Inflammatory macrophage treated with lipopolysaccharide for 4 hours (primary cell): ENCODE measurements around the gene PON1.

Experiments
- DNase-seq: peaks from one replicate; pipeline ENCODE4 v3.0.0-alpha.2; 2020

Gene PON1

DNA sequence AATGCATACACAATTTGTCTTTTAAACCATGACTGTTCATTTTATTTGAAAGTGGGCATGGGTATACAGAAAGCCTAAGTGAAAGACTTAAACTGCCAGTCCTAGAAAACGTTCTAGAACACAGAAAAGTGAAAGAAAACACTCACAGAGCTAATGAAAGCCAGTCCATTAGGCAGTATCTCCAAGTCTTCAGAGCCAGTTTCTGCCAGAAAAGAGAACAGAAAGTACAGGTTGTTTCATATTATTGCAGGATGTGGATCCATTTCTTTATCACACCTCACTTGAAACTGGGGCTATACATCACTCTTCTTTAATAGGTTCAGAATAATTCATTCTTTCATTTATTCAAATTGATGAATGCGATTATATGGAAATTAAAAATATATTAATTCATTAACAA is 7.7 kb downstream of the PON1 start:
- DNase-seq: no peak

DNA sequence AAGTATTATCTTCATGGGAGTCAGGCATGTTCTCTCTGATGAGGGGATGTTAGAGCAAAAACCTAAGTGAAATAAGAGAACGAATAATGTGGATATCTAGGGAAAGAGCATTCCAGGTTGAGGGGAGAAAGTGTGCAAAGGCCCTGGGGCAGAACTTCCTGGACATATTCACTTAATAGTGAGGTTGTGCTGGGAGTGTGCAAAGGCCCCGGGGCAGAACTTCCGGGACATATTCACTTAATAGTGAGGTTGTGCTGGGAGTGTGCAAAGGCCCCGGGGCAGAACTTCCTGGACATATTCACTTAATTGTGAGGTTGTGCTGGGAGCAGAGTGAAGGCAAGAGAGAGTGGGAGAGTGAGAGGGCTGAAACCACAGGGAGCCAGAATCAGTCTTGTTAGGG is 11.8 kb downstream of the PON1 start:
- no peak for DNase-seq

DNA sequence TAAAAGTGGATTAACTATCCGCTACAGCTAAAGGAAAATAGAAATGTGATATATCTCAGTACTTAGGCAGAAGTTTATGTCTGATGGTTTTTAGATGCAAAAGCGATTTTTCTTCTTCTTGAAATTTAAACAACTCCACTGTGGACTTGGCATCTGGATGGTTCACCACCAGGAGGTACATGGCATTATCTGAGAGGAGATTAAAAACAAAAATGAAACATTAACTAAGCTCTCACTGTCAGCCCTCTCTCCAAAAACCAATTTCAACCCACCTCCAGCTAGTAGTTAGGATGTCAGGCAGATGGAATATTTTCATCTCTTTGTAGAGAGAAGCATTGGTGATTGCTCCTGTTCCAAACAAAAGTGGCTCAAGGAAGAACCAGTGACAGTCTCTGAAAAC is 12.9 kb downstream of the PON1 start:
- no peak for DNase-seq

DNA sequence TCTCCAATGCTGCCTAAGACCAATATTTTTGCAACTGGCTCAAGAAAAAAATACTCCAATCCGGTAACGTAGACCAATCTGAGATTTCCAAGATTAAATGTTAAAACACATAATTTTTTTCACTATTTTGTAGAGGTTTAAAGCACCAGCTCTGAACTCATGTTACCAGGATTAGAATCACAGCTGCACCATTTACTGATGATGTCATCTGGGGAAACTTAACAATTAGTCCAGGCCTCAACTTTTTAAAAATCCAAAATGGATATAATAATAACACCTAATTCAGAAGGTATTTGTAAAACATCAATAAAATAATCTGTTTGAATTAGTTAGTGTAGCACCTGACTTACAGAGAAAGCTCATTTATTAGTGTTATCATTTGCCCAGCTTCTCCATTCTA is 14.4 kb downstream of the PON1 start:
- no peak for DNase-seq

DNA sequence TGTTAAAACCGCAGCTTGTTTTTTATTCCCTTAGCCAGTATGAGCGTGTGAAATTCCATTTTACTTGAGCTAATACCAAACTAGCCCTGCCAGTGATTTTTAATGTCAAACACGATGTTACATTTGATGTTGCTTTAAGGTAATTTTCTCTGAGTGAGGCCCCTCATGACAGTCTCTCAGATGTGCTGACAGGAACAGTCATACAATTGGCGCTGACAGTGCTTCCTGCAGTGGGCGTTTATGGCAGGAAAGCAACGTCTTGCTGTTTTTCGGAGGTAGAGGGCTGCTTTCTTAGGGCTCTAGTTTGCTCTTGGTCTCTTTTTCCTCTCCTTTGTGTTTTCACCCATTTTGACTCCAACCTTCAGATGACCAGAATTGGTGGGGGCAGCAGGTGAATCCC is 19.3 kb downstream of the PON1 start:
- DNase-seq: no peak

DNA sequence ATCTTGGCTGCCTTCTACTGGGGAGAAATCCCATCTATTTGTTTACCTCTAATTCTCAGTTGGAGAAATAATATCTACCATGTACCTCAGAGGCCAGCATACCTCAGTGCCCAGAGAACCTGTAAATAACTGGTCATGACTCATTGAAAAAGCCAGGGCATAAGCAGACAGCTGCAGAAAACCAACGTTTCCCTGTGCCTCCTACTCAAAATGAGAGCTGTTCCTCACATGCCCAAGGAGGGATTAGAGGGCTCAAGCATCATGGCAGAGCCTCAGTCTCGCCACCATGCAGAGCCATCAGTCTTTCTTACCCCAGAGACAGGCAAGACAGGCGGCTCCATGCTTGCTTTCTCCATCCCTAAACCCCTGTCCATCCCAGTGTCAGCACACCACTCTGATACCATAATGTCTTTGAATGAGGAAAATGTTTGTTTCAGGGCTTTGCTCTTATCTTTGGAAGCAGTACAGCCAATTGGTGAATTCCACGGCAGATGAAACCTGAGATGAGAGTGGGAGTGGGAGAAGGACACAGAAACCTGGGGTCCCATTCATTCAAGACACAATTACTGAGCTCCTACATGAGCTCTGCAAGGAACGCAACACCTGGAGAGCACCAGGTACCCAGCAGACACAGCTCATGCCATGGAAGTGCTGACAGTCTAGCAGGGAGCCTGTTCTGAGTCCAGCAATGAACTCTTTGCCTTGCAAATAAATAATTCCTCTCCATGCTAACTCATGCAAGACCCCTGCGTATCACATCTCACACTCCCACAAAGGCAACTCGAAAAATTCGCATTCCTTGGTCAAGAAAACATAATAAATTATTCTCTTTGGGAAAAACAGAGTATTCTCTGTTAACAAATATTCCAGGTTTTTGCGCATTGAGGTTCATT is 21.1 kb downstream of the PON1 start:
- no peak for DNase-seq

DNA sequence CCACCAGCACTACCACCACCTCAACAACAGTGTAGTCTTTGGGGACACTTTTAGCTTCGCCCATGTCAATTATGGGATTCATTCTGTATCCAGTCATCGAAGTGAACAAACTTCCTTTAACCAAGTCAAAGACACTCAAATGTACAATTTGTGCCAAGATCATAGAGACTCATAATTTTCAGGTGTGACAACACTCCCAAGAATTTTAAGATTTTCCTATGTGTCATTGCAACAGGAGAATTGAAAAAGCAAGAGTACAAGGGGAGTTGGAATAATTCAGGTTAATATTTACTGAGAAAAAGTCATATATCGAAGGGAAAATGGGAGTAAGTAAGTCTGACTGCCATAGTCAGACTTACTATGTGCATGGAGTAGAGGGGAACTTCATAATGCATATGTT is 26.2 kb downstream of the PON1 start:
- no peak for DNase-seq

DNA sequence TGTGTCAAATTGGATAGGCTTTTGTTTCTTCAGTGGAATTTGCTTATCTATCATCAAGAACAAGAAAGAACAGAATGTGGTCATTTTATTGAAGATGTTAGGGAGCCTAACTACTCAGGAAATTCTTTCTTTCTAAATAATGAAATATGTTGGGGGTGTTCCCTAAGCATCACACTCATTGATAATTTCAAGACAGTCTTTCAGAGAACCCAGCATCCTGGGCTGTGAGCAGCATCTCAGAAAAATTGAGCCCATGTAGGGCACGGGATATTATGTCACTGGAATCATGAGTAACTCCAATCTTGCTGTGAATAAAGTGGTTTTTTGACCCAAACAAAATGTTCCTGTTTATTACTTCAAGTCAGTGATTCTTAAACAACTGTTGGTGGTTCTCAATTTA is 27.3 kb downstream of the PON1 start:
- DNase-seq: no peak

DNA sequence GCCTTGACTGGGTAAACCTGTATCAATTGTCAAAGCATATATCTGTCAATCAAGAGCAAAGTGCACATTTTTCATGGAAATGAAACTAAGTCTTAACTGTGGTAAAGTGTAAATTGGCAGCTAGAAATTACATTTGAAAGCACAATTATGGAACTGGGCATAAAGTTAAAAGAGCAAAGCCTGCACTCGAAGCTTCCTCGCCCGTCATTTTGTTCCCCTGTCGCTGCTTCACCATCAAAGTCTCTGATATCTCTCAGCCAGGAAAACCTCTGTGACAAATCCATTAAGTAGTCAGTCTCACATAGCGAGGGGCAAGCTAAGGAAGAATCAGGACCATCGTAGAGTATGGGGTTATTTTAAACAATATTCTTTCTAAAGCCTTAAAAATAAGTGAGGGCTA is 27.9 kb downstream of the PON1 start:
- DNase-seq: no peak

DNA sequence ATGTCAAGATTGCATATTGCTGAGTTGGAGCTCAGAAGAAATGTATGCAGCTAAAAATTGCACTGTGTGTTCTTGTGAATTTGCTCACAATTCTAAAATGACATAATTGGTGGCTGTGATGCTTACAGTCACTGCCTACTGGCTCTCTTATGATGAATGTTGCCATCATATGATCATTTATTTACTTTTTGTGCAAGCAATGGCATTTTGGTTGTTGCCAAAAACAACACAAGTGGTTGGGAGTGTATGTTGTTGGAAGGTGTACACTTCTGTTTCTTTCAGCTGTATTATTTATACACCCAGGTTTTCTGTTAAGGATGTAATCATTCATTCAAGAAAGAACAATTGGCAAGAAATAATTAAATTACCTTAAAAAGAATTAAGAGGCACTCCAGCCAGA is 28.9 kb downstream of the PON1 start:
- no peak for DNase-seq

DNA sequence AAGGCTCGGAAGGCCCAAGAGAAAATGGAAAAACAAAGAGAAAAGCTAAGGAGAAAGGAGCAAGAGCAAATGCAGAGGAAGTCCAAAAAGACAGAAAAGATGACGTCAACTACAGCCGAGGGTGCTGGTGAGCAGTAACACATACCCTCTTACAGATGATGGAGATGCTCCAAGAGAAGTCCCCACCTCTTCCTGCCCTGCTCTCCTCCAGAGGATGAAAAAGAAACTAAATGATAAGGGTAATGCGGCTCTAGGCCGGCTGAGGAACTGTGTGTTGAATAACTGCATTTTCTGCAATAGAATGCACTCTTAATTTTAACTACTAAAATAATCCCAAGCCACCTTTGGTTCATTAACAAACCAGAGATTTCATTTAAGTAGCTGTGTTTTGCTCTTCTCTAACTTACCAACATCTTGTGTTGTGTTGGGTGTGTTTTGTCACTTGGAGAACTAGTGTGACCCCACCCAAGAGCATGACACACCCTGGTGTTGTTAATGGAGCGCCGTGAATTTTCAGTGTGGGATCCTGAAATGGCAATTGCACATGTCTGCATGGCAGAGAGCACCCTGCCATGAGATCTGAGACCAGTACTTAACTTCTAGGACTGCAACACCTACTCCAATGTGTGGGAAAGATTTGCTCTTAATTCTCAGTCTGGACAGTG is 34.0 kb downstream of the PON1 start:
- no peak for DNase-seq

DNA sequence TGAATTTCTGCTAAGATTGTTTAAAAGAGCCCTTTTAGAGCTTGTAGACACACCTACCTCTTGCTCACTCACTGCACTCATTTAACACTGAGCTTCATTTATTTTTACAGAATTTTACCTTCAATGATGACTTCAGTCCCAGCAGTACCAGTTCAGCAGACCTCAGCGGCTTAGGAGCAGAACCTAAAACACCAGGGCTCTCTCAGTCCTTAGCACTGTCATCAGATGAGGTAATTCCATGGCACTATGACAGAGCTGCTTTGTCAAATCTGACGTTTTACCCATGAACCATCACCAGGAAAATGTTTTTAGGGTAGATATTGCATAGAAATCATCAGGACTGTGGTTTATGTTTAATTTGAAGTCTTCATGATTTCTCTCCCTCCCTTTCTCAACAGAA is 38.2 kb downstream of the PON1 start:
- no peak for DNase-seq

DNA sequence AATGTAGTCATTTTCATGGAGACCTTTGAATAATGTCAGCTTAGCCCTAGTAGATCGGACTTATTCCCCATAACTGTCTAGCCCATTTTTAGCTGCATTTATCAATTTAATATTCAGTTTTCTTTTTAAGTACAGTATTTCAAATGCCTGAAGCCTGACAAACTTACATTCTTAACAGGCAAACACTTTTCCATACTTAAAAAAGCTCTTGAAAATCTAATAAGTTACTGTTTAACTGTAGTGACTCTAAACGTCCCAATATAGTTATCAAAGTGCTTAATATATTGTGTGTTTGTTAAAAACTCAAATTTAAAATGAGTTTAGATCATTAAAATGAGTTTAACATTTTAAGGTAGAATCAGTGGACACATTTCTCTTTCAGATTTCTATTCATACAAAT is 44.9 kb downstream of the PON1 start:
- no peak for DNase-seq

DNA sequence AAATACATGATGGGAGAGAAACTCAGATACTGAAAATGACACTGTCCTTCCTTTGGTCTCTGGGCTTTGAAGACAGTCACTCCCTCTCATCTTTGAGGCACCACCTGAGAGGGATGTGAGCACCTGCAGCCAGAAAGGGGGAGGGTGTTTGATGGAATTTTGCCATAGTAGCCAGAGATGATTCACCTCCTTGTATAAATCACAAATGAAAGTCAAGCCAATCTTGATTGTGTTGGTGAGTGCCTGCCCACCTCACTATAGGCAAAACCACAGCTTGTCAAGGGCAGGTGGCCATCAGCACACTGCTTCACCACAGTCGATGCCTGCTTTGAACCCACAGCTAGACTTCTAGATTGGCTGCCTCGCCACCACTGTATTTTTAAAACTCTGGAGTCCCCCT is 48.2 kb downstream of the PON1 start:
- no peak for DNase-seq

DNA sequence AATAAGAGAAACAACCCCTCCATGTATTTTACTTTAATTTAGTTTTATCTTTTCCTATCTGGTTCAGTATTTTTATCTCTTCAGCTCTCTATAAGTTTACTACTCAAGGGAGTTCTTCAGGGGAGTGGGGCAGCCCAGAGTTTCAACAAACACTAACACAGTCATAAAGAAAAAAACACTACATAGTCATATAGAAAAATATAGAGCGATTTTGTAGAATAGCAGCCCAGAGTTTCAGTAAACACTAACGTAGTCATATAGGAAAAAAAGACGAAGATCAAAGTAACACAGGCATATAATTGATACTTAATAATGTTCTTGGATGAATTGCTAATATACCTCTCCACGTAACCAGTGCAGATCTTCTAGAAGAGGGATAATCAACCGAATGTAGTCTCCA is 54.7 kb downstream of the PON1 start:
- no peak for DNase-seq

DNA sequence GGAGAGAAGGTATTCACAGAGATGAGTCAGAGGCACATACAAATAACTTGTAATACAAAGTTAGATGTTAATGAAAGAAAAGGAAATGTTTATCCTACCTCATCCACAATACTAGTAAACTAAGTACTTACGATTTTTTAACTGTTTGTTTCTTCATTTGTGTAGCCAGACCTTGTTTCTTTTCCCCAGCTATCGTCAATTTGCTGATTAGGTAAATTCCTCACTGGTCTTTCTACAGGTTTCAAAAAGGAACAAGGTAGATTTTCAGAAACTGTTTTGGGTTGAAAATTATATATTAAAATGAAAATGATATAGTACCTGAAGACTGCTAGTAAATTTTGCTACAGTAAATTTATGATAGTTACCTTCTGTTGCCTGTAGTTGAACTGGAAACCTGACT is 56.6 kb downstream of the PON1 start:
- DNase-seq: no peak

DNA sequence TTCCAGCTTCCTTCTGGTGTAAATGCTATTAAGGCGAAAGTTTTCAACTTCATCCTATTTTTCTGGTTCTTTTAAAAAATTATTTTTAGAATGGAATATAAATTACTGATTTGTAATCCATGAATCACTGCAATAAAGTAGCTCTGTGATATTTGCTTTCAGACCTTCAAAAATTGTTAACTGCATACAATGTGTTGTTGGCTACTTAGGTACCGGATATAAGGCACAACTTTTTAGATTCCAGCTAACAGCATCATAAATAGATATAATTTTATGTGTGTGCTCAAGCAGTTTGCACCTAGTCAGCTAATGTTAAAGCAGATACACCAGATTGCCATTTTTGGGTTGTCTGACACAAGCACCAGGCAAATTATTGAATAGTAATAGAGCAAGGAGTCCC is 58.7 kb downstream of the PON1 start:
- DNase-seq: no peak

DNA sequence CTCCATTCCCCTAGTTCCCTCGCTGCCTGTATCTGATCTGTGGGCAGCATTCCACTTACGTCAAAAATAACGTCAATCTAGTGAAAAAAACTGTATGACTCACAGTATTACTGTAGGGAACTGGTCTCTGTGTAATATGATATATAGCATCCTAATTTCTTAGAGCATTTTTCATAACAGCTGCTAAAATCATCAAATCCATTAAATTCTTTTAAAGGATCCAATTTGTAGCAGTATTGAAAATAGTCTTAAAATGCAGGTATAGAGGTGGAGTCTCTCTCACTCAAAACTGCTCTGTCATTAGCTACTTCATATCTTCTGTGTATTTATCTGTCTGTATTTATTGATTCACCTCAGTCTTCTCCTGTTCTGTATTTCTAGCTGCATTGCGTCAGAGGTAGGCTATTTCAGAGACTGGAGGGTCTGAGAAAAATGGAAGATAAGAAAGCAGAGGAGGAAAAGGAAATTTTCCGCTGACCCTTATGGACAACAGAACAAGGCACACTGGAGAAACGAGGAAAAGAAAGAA is 59.9 kb downstream of the PON1 start:
- DNase-seq: no peak

DNA sequence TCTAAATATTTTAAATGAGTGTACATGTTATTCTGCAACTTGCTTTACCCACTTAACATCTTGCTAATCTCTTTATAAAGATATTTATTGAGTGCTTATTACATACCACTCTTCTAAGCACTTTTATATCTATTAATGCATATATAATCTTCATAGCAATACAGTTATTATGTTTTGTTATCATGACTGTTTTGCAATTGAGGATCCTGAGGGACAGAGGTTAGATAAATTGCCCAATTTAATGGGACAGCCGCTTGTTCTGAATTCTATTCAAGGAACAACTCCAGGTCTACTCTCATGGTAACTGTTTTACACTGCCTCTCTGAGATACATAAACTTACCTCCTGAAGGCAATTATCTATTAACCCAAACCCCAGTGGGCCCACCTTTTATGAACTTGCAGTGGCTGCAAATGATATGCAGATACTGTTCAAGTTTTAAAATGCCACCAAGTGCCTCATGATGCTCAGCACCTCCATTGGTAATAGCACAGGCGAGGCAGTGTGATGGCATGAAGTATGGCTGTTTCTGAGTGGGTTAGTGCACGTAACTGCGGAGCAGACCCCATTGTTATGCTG is 60.5 kb downstream of the PON1 start:
- no peak for DNase-seq

DNA sequence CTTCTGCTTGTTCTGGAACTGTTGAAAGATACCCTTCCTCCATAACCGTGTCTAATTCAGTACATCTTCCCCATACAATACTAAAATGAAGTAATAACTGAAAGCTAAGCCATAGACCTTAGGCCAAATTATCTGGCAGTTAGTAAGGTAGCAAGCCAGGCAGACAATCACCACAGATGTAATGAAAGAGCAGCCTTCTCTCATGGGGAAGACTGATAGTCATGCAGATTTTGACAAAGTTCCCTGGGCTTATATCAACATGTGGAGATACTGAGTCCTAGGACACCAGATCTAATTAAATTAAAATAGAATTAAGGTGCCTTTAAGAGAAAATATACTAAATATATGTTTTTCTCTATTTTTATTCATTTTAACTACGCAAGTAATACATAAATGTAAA is 61.5 kb downstream of the PON1 start:
- no peak for DNase-seq

DNA sequence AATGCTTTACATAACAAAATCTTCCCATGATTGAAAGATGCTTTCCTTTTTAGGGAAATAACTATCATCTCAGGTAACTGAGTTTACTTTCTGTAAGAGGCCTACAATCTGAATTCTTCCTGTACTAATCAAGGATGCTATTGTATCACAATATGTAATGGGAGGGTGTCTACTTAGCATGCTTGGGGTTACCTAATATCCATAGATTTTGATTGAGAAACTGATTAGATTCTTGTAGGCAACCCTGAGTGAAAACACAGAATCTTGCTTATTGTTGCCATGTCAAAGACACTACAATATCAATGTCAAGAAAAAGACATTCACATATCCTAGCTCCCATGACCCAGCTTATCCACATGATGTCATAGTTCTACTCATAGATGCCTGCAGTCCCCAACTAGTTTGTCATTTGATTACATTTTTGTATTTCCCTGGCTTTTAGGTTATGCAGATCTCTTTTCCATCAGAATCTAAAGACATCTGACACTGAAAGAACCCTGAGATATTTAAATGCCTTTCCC is 62.4 kb downstream of the PON1 start:
- DNase-seq: no peak

DNA sequence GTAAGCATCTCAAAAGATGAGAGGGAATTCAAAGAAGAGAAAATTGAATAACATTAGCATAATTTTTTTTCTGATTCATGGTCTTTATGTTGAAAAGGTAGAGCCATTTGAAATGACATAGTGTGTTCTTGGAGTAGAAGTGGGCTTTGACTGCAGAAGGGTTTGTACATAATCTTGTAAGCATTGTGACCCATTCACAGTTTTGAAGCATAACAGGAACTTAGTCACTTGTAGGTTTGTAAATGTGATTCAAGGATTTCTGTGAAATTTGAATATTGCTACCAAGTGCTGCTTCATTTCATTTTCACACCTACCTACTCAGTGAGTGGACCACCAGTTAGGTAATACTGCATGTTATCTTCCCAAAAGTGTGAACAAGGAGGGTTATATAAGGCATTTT is 68.6 kb downstream of the PON1 start:
- DNase-seq: no peak

DNA sequence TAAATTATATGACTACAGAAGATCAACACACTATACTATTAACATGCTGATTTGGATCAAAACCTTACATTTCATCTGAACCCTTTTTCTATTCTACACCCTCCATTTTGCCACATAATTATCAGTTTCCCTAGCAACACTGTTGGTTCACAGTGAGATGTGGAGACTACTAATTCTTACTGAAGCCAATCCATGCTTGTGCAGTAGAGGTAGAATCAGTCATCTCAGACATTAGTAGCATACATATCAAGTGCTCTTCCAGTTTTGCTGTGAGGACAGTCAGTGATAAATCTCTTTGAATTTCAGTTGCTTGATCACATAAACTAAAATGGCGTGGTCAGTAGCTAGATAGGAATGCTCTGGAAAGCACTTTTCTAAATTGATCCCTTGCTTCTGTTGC is 70.3 kb downstream of the PON1 start:
- no peak for DNase-seq

DNA sequence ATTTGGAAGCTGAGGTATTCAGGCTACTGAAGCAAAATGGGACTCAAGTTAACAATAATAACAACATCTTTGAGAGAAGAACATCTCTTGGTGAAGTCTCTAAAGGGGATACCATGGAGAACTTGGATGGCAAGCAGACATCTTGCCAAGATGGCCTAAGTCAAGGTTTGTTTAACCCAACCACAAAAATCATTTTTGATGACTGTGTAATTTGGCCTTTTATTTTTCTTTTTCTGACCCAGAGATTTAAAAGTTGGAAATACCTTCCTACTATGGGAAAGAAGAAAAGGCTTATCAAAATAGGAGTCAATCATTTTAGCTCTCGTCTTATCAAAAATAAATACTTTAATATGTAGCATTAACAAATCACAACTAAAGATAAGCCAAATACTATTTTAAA is 72.4 kb downstream of the PON1 start:
- DNase-seq: no peak
